Neutrophil (primary cell): ENCODE data around the gene TMBIM1.

Experiments
- H3K27ac ChIP-seq: fragments of 200-600 bp; sonication (generic); 2 replicates; pipeline ENCODE4 v1.5.1; 2016; ENCODE audit warnings: mild to moderate bottlenecking, moderate library complexity
- H3K27me3 ChIP-seq: fragments of 200-600 bp; sonication (generic); 2 replicates; pipeline ENCODE4 v1.6.0; 2016; ENCODE audit warnings: mild to moderate bottlenecking
- H3K36me3 ChIP-seq: fragments of 200-600 bp; sonication (generic); 2 replicates; pipeline ENCODE4 v1.5.1; 2017
- H3K4me1 ChIP-seq, 2 experiments: fragments of 200-600 bp in 1 of 2; sonication (generic) in 1 of 2; 1 replicate in 1 of 2; 2 replicates in 1 of 2; pipeline versions ENCODE4 v1.5.1 to v1.6.1; 2013 to 2016; ENCODE audit warnings: low read depth in 1 of 2, low read length in 1 of 2, mild to moderate bottlenecking in 1 of 2, moderate library complexity in 1 of 2; ENCODE audit not compliant: control insufficient read depth in 1 of 2, insufficient read depth in 1 of 2
- H3K4me3 ChIP-seq, 2 experiments: fragments of 200-600 bp in 1 of 2; sonication (generic) in 1 of 2; 1 replicate in 1 of 2; 2 replicates in 1 of 2; pipeline ENCODE4 v1.5.1; 2013 to 2016; ENCODE audit warnings: low read depth in 1 of 2, low read length in 1 of 2, mild to moderate bottlenecking in 1 of 2, moderate library complexity in 1 of 2
- H3K9me3 ChIP-seq: fragments of 200-600 bp; sonication (generic); 2 replicates; pipeline ENCODE4 v1.5.1; 2016
- TF ChIP-seq, protein P1 (sequence below): fragments of 200-600 bp; sonication (generic); IDR thresholded peaks from 2 replicates; pipeline ENCODE4 v1.5.1; 2016; ENCODE audit warnings: antibody characterized with exemption

Gene TMBIM1

DNA sequence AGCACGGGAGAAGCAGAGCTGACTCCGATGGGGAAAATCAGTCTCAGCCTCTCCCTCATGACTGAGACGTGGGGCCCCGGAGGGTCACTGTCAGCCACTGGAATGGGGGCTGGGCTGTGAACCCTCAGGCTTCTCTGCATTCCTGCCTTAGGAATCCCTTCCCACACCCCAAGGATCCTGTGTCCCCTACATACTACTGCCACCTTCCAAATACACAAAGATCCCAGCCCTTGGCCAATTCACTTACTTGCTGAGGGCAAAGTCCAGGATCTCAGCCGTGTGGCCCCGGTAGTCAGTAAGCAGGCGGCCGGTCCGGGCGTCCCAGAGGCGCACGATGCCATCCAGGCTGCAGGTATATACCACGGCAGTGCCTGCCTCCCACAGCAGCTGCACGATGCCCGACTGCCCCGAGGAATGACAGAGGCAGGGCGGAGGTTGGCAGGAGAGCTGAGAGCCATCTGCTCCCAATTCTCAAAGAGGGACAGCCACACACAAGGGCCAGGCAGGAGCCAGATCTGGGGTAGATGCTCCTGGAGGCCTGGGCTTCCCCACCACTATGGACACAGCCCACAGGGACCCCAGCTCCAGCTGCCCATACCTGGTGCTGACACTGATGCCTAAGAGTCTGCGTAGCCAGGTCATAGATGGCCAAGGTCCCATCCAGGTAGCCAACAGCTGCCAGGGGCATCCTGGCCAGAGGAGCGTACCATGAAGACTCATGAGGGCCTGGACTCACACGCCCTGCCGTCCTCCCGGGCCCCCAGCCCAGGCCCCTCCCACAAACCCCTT is 27.3 kb downstream of the TMBIM1 start:
- Histone ChIP-seq H3K36me3 (peaks cover 41% of the 10 kb centered on the region), H3K4me3 (no peak overlapping the region), H3K27ac (no peak overlapping the region), H3K9me3 (no peaks in the 10 kb centered on the region), H3K27me3 (no peaks in the 10 kb centered on the region), H3K4me1 (peaks cover 11 to 14% of the 10 kb centered on the region in 2 experiments)
- TF ChIP-seq, protein P1, sequence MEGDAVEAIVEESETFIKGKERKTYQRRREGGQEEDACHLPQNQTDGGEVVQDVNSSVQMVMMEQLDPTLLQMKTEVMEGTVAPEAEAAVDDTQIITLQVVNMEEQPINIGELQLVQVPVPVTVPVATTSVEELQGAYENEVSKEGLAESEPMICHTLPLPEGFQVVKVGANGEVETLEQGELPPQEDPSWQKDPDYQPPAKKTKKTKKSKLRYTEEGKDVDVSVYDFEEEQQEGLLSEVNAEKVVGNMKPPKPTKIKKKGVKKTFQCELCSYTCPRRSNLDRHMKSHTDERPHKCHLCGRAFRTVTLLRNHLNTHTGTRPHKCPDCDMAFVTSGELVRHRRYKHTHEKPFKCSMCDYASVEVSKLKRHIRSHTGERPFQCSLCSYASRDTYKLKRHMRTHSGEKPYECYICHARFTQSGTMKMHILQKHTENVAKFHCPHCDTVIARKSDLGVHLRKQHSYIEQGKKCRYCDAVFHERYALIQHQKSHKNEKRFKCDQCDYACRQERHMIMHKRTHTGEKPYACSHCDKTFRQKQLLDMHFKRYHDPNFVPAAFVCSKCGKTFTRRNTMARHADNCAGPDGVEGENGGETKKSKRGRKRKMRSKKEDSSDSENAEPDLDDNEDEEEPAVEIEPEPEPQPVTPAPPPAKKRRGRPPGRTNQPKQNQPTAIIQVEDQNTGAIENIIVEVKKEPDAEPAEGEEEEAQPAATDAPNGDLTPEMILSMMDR = no peak

DNA sequence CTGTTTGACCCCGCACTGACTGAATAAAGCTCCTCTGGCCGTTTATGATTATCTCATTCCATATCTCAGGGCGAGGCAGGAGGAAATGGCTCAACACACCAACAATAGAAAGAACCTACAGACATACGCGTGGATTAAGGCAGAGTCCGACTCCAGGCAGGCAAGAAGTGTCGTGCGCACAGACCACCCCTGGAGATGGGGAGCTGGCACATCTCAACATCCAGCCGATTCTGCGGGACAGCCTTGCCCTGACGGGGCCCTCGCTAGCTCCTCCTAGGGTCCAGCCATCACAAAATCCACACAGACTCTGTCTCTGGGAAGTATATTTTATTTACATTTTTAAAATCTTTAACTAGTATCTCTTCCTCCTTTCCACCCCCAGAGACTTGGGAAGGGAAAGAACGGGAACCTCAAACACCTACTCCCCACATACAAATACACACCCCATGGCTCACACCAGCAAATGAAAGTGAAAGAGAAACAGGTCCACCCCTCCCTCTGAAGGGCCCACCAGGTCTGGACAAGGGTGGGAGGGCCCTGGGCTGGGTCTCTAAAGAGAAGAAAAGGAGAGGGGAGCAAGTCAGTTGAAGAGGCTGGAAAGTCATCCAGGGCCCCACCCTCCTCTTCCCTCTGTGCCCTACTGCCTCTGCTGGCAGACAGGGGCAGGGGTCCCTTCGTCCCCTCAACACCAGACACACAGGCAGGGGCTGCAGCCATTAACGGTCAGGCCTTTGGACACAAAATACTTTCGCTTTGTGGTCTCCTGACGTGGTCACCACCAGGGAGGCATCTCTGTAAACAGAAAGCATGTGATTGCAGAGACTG is 28.3 kb downstream of the TMBIM1 start:
- Histone ChIP-seq H3K9me3 (no peaks in the 10 kb centered on the region), H3K27me3 (no peaks in the 10 kb centered on the region), H3K36me3 (peaks cover 41% of the 10 kb centered on the region), H3K27ac (no peak overlapping the region), H3K4me1 (peaks cover 4 to 5% of the 10 kb centered on the region in 2 experiments), H3K4me3 (no peak overlapping the region)
- TF ChIP-seq, protein P1 = no peak

DNA sequence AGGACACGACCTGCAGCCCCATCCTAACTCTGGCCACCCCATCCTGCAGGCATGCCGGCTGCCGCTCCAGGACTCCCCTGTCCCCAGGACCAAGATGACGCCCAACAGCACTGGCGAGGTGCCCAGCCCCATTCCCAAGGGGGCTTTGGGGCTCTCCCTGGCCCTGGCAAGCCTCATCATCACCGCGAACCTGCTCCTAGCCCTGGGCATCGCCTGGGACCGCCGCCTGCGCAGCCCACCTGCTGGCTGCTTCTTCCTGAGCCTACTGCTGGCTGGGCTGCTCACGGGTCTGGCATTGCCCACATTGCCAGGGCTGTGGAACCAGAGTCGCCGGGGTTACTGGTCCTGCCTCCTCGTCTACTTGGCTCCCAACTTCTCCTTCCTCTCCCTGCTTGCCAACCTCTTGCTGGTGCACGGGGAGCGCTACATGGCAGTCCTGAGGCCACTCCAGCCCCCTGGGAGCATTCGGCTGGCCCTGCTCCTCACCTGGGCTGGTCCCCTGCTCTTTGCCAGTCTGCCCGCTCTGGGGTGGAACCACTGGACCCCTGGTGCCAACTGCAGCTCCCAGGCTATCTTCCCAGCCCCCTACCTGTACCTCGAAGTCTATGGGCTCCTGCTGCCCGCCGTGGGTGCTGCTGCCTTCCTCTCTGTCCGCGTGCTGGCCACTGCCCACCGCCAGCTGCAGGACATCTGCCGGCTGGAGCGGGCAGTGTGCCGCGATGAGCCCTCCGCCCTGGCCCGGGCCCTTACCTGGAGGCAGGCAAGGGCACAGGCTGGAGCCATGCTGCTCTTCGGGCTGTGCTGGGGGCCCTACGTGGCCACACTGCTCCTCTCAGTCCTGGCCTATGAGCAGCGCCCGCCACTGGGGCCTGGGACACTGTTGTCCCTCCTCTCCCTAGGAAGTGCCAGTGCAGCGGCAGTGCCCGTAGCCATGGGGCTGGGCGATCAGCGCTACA is 29.4 kb downstream of the TMBIM1 start:
- Histone ChIP-seq H3K4me1 (peaks cover 0 to 6% of the 10 kb centered on the region in 2 experiments), H3K9me3 (no peaks in the 10 kb centered on the region), H3K27me3 (no peaks in the 10 kb centered on the region), H3K36me3 (peaks cover 41% of the 10 kb centered on the region), H3K4me3 (no peak overlapping the region), H3K27ac (no peak overlapping the region)
- TF ChIP-seq, protein P1 = no peak

DNA sequence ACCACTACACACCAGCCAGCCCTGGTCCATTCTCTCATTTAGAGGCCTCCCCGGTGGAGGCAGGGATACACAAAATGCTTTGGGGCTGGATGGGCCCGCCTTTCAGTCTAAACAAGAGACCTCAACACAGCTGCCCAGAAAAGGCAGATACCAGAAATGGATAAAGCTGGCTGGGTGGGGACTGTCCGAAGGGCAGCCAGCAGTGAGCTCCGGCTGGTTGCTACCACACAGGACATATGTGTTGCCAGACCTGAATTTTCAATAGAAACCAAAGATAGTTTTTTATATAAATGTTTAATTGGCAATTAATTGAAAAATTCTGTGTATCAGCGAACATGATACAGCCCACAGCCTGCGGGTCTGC is 30.1 kb downstream of the TMBIM1 start:
- TF ChIP-seq, protein P1 = no peak
- no peak overlapping the region for H3K4me3 ChIP-seq
- H3K27ac ChIP-seq = no peak overlapping the region
- H3K27me3 ChIP-seq = no peaks in the 10 kb centered on the region
- no peaks in the 10 kb centered on the region for H3K9me3 ChIP-seq
- peaks cover 43% of the 10 kb centered on the region for H3K36me3 ChIP-seq
- peaks cover 5 to 12% of the 10 kb centered on the region in 2 experiments for H3K4me1 ChIP-seq
